GM12874 (cell line): ENCODE measurements around the gene KLHL29.

Source experiments
- CTCF ChIP-seq: IDR thresholded peaks from 2 replicates; pipeline ENCODE4 v1.5.1; 2011; ENCODE audit warnings: low read depth, mild to moderate bottlenecking, control low read depth, low read length, moderate library complexity; ENCODE audit not compliant: insufficient read depth

Gene KLHL29

GRCh38 chr2:23637011-23637778 is 252.2 kb downstream of the KLHL29 start:
- TF ChIP-seq CTCF = no peak

GRCh38 chr2:23639406-23639982 is 254.5 kb downstream of the KLHL29 start:
- TF ChIP-seq CTCF = no peak

GRCh38 chr2:23640711-23641110 is 255.7 kb downstream of the KLHL29 start:
- no peak for TF ChIP-seq CTCF

DNA sequence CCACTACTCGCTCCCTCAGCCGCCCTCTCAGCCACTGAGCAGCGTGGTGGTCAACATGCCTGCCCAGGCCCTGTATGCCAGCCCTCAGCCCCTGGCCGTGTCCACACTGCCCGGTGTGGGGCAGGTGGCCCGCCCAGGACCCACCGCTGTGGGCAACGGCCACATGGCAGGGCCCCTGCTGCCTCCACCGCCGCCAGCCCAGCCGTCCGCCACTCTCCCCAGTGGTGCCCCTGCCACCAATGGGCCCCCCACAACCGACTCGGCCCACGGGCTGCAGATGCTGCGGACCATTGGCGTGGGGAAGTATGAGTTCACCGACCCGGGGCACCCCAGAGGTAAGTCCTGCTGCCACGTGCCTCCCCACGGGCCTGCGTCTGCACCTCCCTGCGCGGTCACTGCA is 257.5 kb downstream of the KLHL29 start:
- no peak for TF ChIP-seq CTCF

- TF ChIP-seq CTCF = no peak
Observed at GRCh38 chr2:23645230-23645808, 260.3 kb downstream of the KLHL29 start.

DNA sequence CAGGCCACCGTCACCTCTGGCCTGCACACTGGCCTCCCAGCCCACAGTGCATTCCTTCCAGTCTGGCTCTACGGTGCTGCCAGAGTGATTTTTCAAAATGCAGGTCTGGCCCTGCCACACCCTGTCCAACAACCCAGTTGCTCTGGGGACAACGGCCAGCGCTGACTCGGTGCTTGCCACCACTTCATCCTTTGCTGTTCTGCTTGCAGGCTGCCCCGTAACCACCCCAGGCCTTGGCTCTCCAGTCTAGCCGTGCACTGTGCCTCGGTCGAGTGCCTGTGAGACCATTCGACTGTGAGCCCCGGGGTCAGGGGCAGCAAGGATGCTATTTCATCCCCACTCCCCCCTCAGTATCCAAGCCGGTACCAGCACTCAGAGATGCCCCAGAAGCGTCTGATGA is 262.6 kb downstream of the KLHL29 start:
- no peak for TF ChIP-seq CTCF

DNA sequence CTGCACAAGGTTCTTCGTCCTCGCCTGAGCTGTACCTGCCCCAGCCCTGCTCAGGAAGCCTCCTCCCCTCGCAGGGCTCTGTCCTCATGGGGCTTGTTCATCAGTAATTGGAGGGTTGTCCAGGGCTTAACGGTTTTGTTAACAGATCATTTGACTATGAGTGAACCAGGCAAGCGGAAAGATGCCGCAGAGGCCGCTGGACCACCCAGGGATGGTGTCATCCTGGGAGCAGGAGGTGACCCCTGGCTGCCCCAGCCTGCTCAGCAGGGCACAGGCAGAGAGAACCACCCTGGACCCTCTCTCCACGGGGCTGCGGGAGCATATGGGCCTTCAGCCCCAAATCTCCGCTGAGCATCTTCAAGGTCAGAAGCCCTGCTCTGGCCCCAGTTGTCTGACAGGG is 264.3 kb downstream of the KLHL29 start:
- no peak for TF ChIP-seq CTCF
